ENCODE results near the gene CYP2S1. TPM values are rescaled to one million over a fixed set of nuclear protein-coding genes. Genes with fewer than 3 reads are reported as not detected.

CYP2S1 gene
- total and polyA plus RNA-seq, 2 of the 4 experiments (the other 2 are of a cell fraction) = 0.54 to 2.1 TPM

DNA sequence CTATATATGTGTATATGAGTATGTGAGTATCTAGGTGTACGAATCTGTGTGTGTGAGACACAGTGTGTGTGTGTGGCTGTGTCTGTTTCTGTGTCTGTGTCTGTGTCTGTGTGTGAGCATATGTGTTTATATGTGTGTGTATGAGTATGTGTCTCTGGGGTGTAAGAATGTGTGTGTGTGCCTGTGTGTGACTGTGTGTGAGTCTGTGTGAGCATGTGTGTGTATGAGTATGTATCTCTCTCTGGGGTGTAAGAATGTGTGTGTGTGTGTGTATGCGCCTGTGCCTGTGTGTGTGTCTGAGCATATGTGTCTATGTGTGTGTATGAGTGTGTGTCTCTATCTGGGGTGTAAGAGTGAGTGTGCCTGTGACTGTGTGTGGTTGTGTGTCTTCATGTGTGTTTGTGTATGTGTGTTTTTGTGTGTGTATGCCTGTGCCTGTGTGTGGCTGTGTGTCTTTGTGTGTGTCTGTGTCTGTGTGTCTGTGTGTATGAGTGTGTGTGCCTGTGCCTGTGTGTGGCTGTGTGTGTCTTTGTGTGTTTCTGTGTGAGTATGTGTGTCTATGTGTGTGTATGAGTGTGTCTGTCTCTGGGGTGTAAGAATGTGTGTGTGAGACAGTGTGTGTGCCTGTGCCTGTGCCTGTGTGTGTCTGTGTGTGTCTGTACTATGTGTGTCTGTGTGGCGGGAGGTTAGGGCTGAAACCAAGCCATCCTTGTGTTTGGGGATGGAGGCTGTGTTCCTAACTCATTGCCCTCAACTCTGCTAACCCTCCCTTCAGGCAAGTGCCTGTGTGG, 37.2 kb downstream of the CYP2S1 start:
- Histone ChIP-seq H3K79me1 (ENCODE audit: low read depth in 1 of 2, low read length in 2 of 2) (peaks cover 53 to 75% of the 10 kb centered on the region in 2 experiments), H2AFZ (replicated peaks; ENCODE audit: low read length, poor library complexity) (peak overlapping the region; percentile 13), H3K4me1 (ENCODE audit: control insufficient read depth, insufficient read depth, low read length) (peaks cover 13% of the 10 kb centered on the region), H3K27ac (ENCODE audit: insufficient read depth, low read length) (peak overlapping the region; percentile 53), H3K4ac (ENCODE audit: low read depth, low read length) (peak overlapping the region; percentile 82), H2BK5ac (ENCODE audit: low read depth, low read length, poor library complexity, severe bottlenecking) (peak overlapping the region; percentile 96), H4K91ac (ENCODE audit: insufficient read depth, low read depth, low read length) (peak overlapping the region; percentile 20), H3K9ac (ENCODE audit: low read depth, low read length) (peak overlapping the region; percentile 0; the same call in 1 of the 2 replicates), H3K14ac (replicated peaks; ENCODE audit: low read depth, low read length) (peak overlapping the region; percentile 94), H3K4me3 (ENCODE audit: insufficient read depth, low read depth, low read length) (no peak overlapping the region), H2BK20ac (ENCODE audit: low read depth, low read length) (peak overlapping the region; percentile 33; the same call in 1 of the 2 replicates), H2BK120ac (ENCODE audit: low read depth, low read length) (peak overlapping the region; percentile 17), H2AK5ac (ENCODE audit: low read depth, low read length) (peak overlapping the region; percentile 53), H3K18ac (ENCODE audit: low read depth, low read length) (peak overlapping the region; percentile 78; the same call in 1 of the 2 replicates), H4K5ac (ENCODE audit: low read depth, low read length) (peak overlapping the region; percentile 66), H3K36me3 (ENCODE audit: control insufficient read depth, insufficient read depth, low read length) (peaks cover 57% of the 10 kb centered on the region), H4K20me1 (ENCODE audit: insufficient read depth, low read length) (peaks cover 35% of the 10 kb centered on the region), H2AK9ac (replicated peaks; ENCODE audit: low read depth, low read length, poor library complexity) (peak overlapping the region; percentile 30), H3K9me3 (ENCODE audit: control insufficient read depth, insufficient read depth, low read length) (no peaks in the 10 kb centered on the region), H3K23ac (ENCODE audit: low read depth, low read length) (peak overlapping the region; percentile 97), H3K9me1 (ENCODE audit: insufficient read depth, low read length) (peaks cover 20% of the 10 kb centered on the region), H2BK15ac (ENCODE audit: low read depth, low read length) (0 out of 3 replicates have a peak overlapping the region, but pooled peaks have one; percentile 8), H4K8ac (ENCODE audit: low read depth in 2 of 2, low read length in 2 of 2) (peak overlapping the region; percentile 11 to 80; a peak in 3 of 4 replicates), H3K27me3 (ENCODE audit: control insufficient read depth, insufficient read depth, low read length) (no peaks in the 10 kb centered on the region), H3K4me2 (ENCODE audit: low read depth, low read length) (no peak overlapping the region), H3K56ac (ENCODE audit: extremely low read depth, insufficient read depth, low read length) (0 out of 2 replicates have a peak overlapping the region, but pooled peaks have one; percentile 24)
- no TSS peak for BruUV-seq (replicated peaks)
- CTCF ChIA-PET = no interaction called here
- in situ Hi-C loops (cut with MboI; ENCODE audit: low sequenced_read_pairs) (no loop called here), intact Hi-C loops (cut with micrococcal nuclease) (no loop called here), dilution Hi-C loops (cut with HindIII; ENCODE audit: low sequenced_read_pairs, unreplicated experiment) (no loop called here)
- no peak for ATAC-seq (ENCODE audit: low read depth)
- POLR2A ChIA-PET (ENCODE audit: unreplicated experiment) = no interaction called here
- DNase-seq = no peak
- WGBS, 2 experiments (ENCODE audit: extremely low coverage in 2 of 2, insufficient read length in 1 of 2) = 100% methylated on average over 2 of the region's 3 CpGs; no CpG with 5 or more reads in 1 of the 2 experiments
- TF ChIP-seq MAFK (IDR thresholded peaks at IDR 0.05; ENCODE audit: low read depth, low read length) (no peak), RAD21 (IDR thresholded peaks at IDR 0.05; ENCODE audit: low read length) (no peak), MXI1 (IDR thresholded peaks at IDR 0.05; ENCODE audit: borderline replicate concordance, low read depth, low read length) (no peak), RFX5 (IDR thresholded peaks at IDR 0.05; ENCODE audit: low read depth, low read length) (no peak), NFE2L2 (IDR thresholded peaks at IDR 0.05; ENCODE audit: low read depth, low read length) (no peak), CHD1 (IDR thresholded peaks at IDR 0.05; ENCODE audit: low read depth, low read length) (no peak), RCOR1 (IDR thresholded peaks at IDR 0.05; ENCODE audit: insufficient replicate concordance, low read length) (no peak), SMC3 (IDR thresholded peaks at IDR 0.05; ENCODE audit: low read depth, low read length) (no peak), BHLHE40 (IDR thresholded peaks at IDR 0.05; ENCODE audit: low read depth, low read length) (no peak), FOS (IDR thresholded peaks at IDR 0.05; ENCODE audit: low read depth, low read length) (no peak), CEBPB (IDR thresholded peaks at IDR 0.05; ENCODE audit: low read depth, low read length) (no peak), POLR2A (IDR thresholded peaks at IDR 0.05; ENCODE audit: low read depth, low read length) (no peak; the same call in 1 of the 2 replicates)
- TF ChIP-seq, protein P1, sequence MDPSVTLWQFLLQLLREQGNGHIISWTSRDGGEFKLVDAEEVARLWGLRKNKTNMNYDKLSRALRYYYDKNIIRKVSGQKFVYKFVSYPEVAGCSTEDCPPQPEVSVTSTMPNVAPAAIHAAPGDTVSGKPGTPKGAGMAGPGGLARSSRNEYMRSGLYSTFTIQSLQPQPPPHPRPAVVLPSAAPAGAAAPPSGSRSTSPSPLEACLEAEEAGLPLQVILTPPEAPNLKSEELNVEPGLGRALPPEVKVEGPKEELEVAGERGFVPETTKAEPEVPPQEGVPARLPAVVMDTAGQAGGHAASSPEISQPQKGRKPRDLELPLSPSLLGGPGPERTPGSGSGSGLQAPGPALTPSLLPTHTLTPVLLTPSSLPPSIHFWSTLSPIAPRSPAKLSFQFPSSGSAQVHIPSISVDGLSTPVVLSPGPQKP (IDR thresholded peaks at IDR 0.05; ENCODE audit: borderline replicate concordance, low read depth, low read length) = no peak
- TF ChIP-seq, protein P2, sequence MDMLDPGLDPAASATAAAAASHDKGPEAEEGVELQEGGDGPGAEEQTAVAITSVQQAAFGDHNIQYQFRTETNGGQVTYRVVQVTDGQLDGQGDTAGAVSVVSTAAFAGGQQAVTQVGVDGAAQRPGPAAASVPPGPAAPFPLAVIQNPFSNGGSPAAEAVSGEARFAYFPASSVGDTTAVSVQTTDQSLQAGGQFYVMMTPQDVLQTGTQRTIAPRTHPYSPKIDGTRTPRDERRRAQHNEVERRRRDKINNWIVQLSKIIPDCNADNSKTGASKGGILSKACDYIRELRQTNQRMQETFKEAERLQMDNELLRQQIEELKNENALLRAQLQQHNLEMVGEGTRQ (IDR thresholded peaks at IDR 0.05; ENCODE audit: low read depth, low read length) = no peak
- TF ChIP-seq, protein P3, sequence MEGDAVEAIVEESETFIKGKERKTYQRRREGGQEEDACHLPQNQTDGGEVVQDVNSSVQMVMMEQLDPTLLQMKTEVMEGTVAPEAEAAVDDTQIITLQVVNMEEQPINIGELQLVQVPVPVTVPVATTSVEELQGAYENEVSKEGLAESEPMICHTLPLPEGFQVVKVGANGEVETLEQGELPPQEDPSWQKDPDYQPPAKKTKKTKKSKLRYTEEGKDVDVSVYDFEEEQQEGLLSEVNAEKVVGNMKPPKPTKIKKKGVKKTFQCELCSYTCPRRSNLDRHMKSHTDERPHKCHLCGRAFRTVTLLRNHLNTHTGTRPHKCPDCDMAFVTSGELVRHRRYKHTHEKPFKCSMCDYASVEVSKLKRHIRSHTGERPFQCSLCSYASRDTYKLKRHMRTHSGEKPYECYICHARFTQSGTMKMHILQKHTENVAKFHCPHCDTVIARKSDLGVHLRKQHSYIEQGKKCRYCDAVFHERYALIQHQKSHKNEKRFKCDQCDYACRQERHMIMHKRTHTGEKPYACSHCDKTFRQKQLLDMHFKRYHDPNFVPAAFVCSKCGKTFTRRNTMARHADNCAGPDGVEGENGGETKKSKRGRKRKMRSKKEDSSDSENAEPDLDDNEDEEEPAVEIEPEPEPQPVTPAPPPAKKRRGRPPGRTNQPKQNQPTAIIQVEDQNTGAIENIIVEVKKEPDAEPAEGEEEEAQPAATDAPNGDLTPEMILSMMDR (conservative IDR thresholded peaks at IDR 0.05; ENCODE audit: low read depth, low read length) = no peak
